Neural progenitor cell (in vitro differentiated cells): Measurements from ENCODE around the gene LEO1.

Source experiments
- CTCF ChIP-seq: fragments of 200-600 bp; sonication (generic); IDR thresholded peaks from 2 replicates; pipeline ENCODE4 v1.5.1; 2017; ENCODE audit warnings: antibody characterized with exemption, mild to moderate bottlenecking
- EZH2 ChIP-seq: fragments of 200-600 bp; sonication (generic); IDR thresholded peaks from 2 replicates; pipeline ENCODE4 v1.6.1; 2017; ENCODE audit warnings: antibody characterized with exemption, mild to moderate bottlenecking, moderate library complexity
- EZH2phosphoT487 ChIP-seq: fragments of 200-600 bp; sonication (generic); IDR thresholded peaks from 2 replicates; pipeline ENCODE4 v1.6.1; 2017; ENCODE audit warnings: antibody characterized with exemption

GRCh38 chr15:52008359-52008697 is 36.8 kb upstream of the LEO1 start:
- TF ChIP-seq CTCF (no peak), EZH2 (no peak), EZH2phosphoT487 (no peak)
